T follicular helper cell (primary cell): ENCODE results near the gene CFAP46.
"Not testable (repeated sequence)": the region's sequence is repeated elsewhere in the genome, so short reads cannot be mapped to it uniquely, and the experiment has no call there.

ENCODE experiments used
- DNase-seq: peaks from one replicate; pipeline ENCODE4 v3.0.0-alpha.2; 2020; ENCODE audit warnings: low read depth

The CFAP46 gene

GRCh38 chr10:132844069-132844809 is 98.1 kb downstream of the CFAP46 start:
- no peak for DNase-seq

DNA sequence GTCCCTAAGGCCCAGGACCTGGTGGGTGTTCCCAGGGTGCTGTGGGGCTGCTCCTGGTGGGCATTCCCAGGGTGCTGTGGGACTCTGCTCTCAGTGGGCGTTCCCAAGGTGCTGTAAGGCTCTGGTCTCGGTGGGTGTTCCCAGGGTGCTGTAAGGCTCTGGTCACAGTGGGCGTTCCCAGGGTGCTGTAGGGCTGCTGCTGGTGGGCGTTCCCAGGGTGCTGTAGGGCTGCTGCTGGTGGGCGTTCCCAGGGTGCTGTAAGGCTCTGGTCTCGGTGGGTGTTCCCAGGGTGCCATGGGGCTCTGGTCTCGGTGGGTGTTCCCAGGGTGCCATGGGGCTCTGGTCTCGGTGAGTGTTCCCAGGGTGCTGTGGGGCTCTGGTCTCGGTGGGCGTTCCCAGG is 99.1 kb downstream of the CFAP46 start:
- not testable (repeated sequence) for DNase-seq

DNA sequence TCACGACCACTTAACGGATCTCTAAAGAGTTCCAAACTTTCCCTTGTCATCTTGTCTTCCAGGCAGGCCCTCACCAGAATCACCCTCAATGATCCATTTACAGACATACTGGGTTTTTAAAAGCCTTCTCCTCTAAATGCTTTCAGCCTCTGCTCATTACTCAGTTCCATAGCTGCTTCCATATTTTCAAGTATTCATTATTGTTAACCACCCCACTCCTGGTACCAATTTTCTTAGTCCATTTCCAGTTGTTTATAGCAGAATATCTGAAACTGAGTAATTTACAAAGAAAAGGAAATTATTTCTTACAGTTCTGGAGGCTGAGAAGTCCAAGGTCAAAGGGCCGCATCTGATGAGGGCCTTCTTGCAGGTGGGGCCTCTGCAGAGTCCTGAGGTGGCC is 100.0 kb downstream of the CFAP46 start:
- DNase-seq, result no peak

GRCh38 chr10:132841615-132841975 is 100.8 kb downstream of the CFAP46 start:
- no peak for DNase-seq

DNA sequence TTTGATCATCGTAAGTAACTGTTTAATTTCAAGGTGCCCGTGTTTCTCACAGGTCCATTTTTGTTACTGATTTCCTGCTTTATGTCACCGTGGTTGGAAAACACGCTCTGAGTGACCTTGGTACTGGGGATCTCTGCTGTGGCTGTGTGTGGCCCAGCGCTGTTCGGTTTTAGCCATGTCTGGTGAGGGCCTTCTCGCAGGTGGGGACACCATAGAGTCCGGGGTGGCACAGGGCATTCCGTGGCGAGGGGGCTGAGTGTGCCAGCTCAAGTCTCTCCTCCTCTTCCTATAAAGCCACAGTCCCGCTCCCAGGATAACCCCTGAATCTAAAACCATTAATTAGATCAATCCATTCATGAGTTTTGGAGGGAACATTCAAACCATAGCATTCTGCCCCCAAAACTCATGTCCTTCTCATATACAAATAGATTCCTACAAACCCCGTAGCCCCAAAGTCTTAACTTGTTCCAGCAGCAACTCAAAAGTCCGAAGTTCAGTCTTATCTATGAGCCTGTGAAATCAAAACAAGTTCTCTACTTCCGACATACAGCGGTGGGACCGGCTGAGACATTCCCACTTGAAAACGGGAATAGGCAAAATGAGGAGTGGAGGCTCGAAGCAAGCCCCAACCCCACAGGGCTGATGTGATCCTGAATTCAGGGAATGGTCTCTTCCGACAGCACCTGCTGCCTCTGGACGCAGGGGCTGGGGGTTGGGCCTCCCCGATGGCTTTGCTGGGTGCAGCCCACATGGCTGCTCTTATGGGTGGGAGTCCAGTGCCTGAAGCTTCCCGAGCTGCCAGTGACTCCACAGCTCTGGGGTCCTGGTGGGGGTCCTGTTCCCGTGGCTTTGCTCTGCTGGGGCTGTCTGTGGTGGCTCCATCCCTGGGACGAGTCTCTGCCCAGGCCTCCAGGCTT is 101.4 kb downstream of the CFAP46 start:
- DNase-seq, result no peak

DNA sequence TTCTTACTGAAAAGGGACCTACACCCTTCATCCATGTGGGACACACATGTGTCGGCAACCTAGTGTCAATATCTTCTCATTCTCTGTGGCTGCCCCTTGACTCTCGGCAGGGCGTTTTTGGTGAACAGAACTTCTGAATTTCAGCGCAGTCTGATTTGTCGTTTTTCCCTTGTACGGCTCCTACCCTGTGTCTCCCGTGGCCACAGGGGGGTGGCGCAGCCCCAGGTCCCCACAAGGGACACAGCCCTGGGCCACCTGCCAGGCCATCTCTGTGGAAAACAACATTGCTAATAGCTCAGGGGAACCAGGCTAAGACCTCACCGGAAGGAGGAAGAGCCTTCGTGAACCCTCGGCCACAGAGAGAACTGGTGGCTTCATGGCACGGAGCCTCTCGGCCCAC is 103.3 kb downstream of the CFAP46 start:
- DNase-seq, result no peak

GRCh38 chr10:132838346-132838970 is 103.9 kb downstream of the CFAP46 start:
- DNase-seq, result no peak

DNA sequence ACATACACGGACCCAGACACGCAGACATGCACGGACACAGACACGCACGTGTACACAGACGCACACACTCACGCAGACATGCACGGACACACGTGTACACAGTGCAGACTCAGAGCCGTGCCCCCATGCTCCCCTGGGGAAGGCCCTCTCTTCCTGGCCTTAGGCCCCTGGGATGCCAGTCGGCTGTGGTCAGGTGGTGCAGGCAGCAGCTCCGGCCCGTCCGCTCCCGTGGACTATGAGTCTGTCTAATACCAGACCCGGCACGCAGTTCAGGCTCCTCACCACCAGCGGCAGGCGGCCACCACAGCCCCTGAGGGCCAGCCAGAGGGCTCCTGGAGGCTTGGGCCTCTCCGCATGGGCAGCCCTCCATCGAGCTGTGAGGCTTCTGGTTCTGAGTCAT is 104.5 kb downstream of the CFAP46 start:
- no peak for DNase-seq

- DNase-seq, result no peak
Observed at GRCh38 chr10:132836832-132837540, 105.4 kb downstream of the CFAP46 start.

DNA sequence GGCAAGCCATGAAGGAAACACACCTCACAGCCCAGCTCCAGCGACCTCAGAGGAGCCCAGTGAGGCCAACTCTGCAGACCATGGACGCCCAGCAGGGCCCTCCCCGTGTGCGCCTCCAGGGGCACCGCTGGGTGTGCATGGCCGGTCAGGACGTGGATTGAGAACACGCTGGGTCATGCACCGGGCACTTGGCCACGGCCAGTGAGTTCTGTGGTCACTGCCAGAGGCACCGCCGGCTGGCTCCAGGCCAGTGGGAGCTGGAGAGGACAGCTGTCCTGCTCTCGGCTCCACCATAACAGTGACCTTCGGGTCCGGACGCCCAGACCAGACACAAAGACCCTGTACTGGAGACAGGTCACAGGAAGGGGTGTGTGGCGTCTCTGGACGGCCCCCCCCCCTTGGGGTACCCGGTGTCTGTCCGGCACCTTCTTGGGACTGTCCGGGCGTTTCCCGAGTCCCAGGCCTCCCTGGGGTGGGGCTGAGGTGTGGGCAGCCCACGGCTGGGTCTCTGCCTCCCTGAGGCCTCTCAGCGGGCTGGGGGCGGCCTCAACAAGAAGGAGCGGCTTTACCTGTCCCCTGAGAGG is 106.0 kb downstream of the CFAP46 start:
- no peak for DNase-seq

- DNase-seq, result no peak
Observed at GRCh38 chr10:132835848-132836233, 106.5 kb downstream of the CFAP46 start.

- DNase-seq, result no peak
Observed at GRCh38 chr10:132834891-132835847, 107.2 kb downstream of the CFAP46 start.

DNA sequence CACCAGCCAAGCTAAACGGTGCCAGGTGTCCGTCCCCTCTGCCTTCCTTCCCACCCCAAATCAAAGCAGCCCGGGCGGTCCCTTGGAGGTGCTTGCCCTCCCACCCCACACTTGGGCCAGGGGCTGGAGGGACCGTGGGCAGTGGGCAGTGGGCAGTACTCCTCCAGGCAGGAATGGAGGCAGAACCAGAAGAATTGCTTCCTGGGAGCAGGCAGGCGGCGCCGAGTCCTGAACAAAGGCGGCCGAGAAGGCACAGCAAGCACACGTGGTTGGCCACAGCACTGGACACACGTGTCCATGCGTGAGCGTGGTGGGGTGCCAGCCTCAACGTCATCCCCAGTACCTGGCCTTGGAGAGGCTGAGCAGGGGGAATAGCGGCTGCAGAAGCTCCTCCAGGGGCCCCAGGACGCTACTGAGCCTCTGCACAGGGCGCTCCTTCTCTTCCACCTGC is 108.0 kb downstream of the CFAP46 start:
- no peak for DNase-seq

GRCh38 chr10:132833421-132834111 is 108.8 kb downstream of the CFAP46 start:
- no peak for DNase-seq

DNA sequence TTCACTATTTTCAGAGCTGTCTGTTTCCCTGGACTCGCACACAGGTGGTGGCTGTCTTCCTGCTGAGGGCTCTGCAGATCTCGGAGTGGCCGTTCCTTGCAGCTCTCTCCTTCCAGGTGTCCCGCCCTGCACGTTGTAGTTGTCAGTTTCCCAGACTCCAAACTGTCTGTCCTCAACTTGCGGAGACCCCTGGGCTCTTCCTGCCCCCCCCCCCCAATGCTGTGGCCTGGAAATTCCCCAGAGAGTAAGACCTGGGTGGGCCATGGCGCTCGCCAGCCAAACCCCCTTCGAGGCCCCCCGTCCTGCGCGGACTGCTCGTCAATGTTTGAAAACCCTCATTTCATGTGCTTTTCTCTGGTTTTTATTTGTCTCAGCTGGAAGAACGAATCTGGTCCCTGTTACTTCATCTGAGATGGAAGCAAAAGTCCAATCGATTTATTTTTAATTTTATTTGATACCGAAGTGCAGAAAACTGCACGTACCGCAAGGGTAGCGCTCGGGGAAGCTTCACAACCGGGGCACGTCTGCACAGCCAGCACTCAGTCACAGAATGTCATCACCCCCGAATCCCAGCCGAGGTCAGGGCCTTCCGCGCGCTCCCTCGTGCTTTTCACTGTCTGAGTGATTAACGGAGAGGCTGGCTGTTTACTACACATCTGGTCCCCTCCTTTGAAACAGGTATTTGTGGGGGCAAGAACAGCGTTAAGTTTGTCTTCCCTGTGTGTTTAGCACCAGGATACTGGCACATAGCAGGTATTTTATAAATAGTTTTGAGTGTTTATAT is 110.0 kb downstream of the CFAP46 start:
- no peak for DNase-seq

DNA sequence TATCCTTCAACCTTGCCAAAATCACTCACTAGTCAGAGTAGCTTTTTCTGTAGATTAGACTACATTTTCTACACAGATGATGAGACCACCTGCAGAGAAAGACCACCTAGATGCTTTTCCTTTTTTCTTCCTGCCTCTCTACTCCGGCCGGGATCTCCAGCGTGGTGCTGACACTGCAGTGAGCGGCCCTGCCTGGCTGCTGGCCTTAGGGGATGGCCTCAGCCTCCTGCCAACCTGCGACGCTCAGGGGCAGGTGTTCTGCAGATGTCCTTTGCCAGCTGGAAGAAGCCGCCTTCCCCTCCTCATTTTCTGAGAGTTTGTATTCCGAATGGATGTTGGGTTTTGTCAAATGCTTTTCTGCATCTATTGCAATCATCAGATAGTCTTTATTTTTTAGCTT is 113.0 kb downstream of the CFAP46 start:
- no peak for DNase-seq

DNA sequence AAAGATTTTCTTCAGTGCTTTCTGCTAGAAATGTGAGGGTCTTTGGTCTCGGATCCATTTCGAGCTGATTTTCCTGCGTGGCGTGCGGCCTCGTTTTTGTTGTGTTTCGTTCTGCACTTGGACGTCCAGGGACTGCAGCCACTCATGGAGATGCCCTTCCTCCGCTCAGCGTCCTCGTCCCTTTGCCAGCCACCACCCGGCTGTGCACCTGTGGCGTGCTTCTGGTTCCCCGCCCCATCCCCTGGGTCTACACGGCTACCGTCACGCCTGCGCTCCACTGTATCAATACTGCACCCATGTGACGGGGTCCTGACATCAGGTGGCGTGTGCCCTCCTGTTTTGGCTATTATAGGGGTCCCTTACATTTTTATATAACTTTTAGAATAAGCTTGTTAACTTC is 113.7 kb downstream of the CFAP46 start:
- DNase-seq, result no peak

GRCh38 chr10:132827861-132828539 is 114.4 kb downstream of the CFAP46 start:
- no peak for DNase-seq

GRCh38 chr10:132827423-132827789 is 115.0 kb downstream of the CFAP46 start:
- DNase-seq, result no peak
